Activated T-cell treated with anti-CD3 and anti-CD28 coated beads, Interleukin-2, amount 50 U/mL, for 24 hours (primary cell): ENCODE measurements around the gene ZNF436.

Experiments used
- DNase-seq: peaks from one replicate; pipeline ENCODE4 v3.0.0-alpha.2; 2020
- H3K27ac Mint-ChIP-seq: 2 replicates; pipeline ENCODE4 v1.8.0; 2020; ENCODE audit warnings: mild to moderate bottlenecking, mixed read lengths
- H3K27me3 Mint-ChIP-seq: 2 replicates; pipeline ENCODE4 v1.8.0; 2020; ENCODE audit warnings: mixed read lengths
- H3K36me3 Mint-ChIP-seq: 2 replicates; pipeline ENCODE4 v1.8.0; 2020; ENCODE audit warnings: low read depth, mixed read lengths
- H3K4me1 Mint-ChIP-seq: 2 replicates; pipeline ENCODE4 v1.8.0; 2020; ENCODE audit warnings: low read depth, mixed read lengths
- H3K4me3 Mint-ChIP-seq: 2 replicates; pipeline ENCODE4 v1.8.0; 2020; ENCODE audit warnings: mild to moderate bottlenecking, moderate library complexity, mixed read lengths
- H3K9me3 Mint-ChIP-seq: 2 replicates; pipeline ENCODE4 v1.8.0; 2020; ENCODE audit warnings: mixed read lengths

ZNF436 gene

GRCh38 chr1:23397908-23398307, 28.3 kb upstream of the ZNF436 start:
- Mint-ChIP-seq H3K36me3 (peaks cover 7% of the 10 kb centered on the region), H3K9me3 (no peaks in the 10 kb centered on the region), H3K4me3 (no peak overlapping the region), H3K4me1 (peaks cover 5% of the 10 kb centered on the region), H3K27me3 (no peaks in the 10 kb centered on the region), H3K27ac (no peak overlapping the region)
- no peak for DNase-seq

GRCh38 chr1:23396380-23396779, 26.7 kb upstream of the ZNF436 start:
- no peak overlapping the region for H3K4me3 Mint-ChIP-seq

GRCh38 chr1:23395849-23396248, 26.2 kb upstream of the ZNF436 start:
- H3K4me1 Mint-ChIP-seq, result peaks cover 5% of the 10 kb centered on the region
- DNase-seq, result no peak
- H3K27ac Mint-ChIP-seq, result peak overlapping the region; percentile 17
- no peaks in the 10 kb centered on the region for H3K9me3 Mint-ChIP-seq
- H3K4me3 Mint-ChIP-seq, result no peak overlapping the region
- H3K36me3 Mint-ChIP-seq, result peaks cover 7% of the 10 kb centered on the region
- H3K27me3 Mint-ChIP-seq, result no peaks in the 10 kb centered on the region

More at GRCh38 chr1:23396380-23396779, 26.7 kb upstream of the ZNF436 start:
- H3K27me3 Mint-ChIP-seq, result no peaks in the 10 kb centered on the region
- H3K9me3 Mint-ChIP-seq, result no peaks in the 10 kb centered on the region
- peaks cover 5% of the 10 kb centered on the region for H3K4me1 Mint-ChIP-seq
- no peak overlapping the region for H3K27ac Mint-ChIP-seq
- no peak for DNase-seq
- H3K36me3 Mint-ChIP-seq, result peaks cover 7% of the 10 kb centered on the region

- H3K9me3 Mint-ChIP-seq, result no peaks in the 10 kb centered on the region
- H3K27ac Mint-ChIP-seq, result no peak overlapping the region
- no peaks in the 10 kb centered on the region for H3K27me3 Mint-ChIP-seq
- no peak for DNase-seq
- H3K4me3 Mint-ChIP-seq, result no peak overlapping the region
- peaks cover 7% of the 10 kb centered on the region for H3K36me3 Mint-ChIP-seq
- H3K4me1 Mint-ChIP-seq, result peaks cover 5% of the 10 kb centered on the region
These were observed 25.6 kb upstream of the ZNF436 start for GRCh38 chr1:23395154-23395724.

GRCh38 chr1:23394684-23395083, 25.0 kb upstream of the ZNF436 start:
- peaks cover 7% of the 10 kb centered on the region for H3K36me3 Mint-ChIP-seq
- H3K27ac Mint-ChIP-seq, result no peak overlapping the region
- no peaks in the 10 kb centered on the region for H3K27me3 Mint-ChIP-seq
- no peak overlapping the region for H3K4me3 Mint-ChIP-seq
- no peak for DNase-seq
- H3K9me3 Mint-ChIP-seq, result no peaks in the 10 kb centered on the region
- peaks cover 5% of the 10 kb centered on the region for H3K4me1 Mint-ChIP-seq

- Mint-ChIP-seq H3K27ac (no peak overlapping the region), H3K27me3 (no peaks in the 10 kb centered on the region), H3K36me3 (peaks cover 7% of the 10 kb centered on the region), H3K4me3 (no peak overlapping the region), H3K4me1 (peaks cover 5% of the 10 kb centered on the region), H3K9me3 (no peaks in the 10 kb centered on the region)
- no peak for DNase-seq
These were observed 24.5 kb upstream of the ZNF436 start for GRCh38 chr1:23394181-23394580.

GRCh38 chr1:23393706-23394105, 24.1 kb upstream of the ZNF436 start:
- no peaks in the 10 kb centered on the region for H3K27me3 Mint-ChIP-seq
- H3K4me1 Mint-ChIP-seq, result peaks cover 5% of the 10 kb centered on the region
- DNase-seq, result no peak
- H3K27ac Mint-ChIP-seq, result no peak overlapping the region
- H3K4me3 Mint-ChIP-seq, result no peak overlapping the region
- H3K9me3 Mint-ChIP-seq, result no peaks in the 10 kb centered on the region
- peaks cover 7% of the 10 kb centered on the region for H3K36me3 Mint-ChIP-seq

GRCh38 chr1:23392125-23392855, 22.7 kb upstream of the ZNF436 start:
- peaks cover 6% of the 10 kb centered on the region for H3K36me3 Mint-ChIP-seq
- H3K4me1 Mint-ChIP-seq, result peaks cover 5% of the 10 kb centered on the region
- no peak overlapping the region for H3K4me3 Mint-ChIP-seq
- no peaks in the 10 kb centered on the region for H3K27me3 Mint-ChIP-seq
- H3K9me3 Mint-ChIP-seq, result no peaks in the 10 kb centered on the region
- no peak for DNase-seq
- H3K27ac Mint-ChIP-seq, result no peak overlapping the region

- H3K9me3 Mint-ChIP-seq, result no peaks in the 10 kb centered on the region
- H3K4me1 Mint-ChIP-seq, result no peaks in the 10 kb centered on the region
- H3K36me3 Mint-ChIP-seq, result no peaks in the 10 kb centered on the region
- DNase-seq, result no peak
- H3K27ac Mint-ChIP-seq, result no peak overlapping the region
- H3K4me3 Mint-ChIP-seq, result no peak overlapping the region
- no peaks in the 10 kb centered on the region for H3K27me3 Mint-ChIP-seq
These were observed 20.2 kb upstream of the ZNF436 start for GRCh38 chr1:23389837-23390321.

GRCh38 chr1:23387494-23387893, 17.9 kb upstream of the ZNF436 start:
- H3K4me3 Mint-ChIP-seq, result no peak overlapping the region
- no peak for DNase-seq
- no peak overlapping the region for H3K27ac Mint-ChIP-seq
- H3K27me3 Mint-ChIP-seq, result no peaks in the 10 kb centered on the region
- H3K36me3 Mint-ChIP-seq, result peaks cover 4% of the 10 kb centered on the region
- H3K4me1 Mint-ChIP-seq, result no peaks in the 10 kb centered on the region
- H3K9me3 Mint-ChIP-seq, result no peaks in the 10 kb centered on the region

- H3K36me3 Mint-ChIP-seq, result peaks cover 6% of the 10 kb centered on the region
- H3K4me1 Mint-ChIP-seq, result no peaks in the 10 kb centered on the region
- H3K27ac Mint-ChIP-seq, result no peak overlapping the region
- no peaks in the 10 kb centered on the region for H3K27me3 Mint-ChIP-seq
- no peak overlapping the region for H3K4me3 Mint-ChIP-seq
- no peaks in the 10 kb centered on the region for H3K9me3 Mint-ChIP-seq
- DNase-seq, result no peak
These were observed 15.5 kb upstream of the ZNF436 start for GRCh38 chr1:23385119-23385621.

GRCh38 chr1:23384312-23385058, 14.8 kb upstream of the ZNF436 start:
- no peak overlapping the region for H3K4me3 Mint-ChIP-seq
- H3K27ac Mint-ChIP-seq, result no peak overlapping the region
- H3K36me3 Mint-ChIP-seq, result peaks cover 6% of the 10 kb centered on the region
- no peak for DNase-seq
- no peaks in the 10 kb centered on the region for H3K27me3 Mint-ChIP-seq
- H3K9me3 Mint-ChIP-seq, result no peaks in the 10 kb centered on the region
- no peaks in the 10 kb centered on the region for H3K4me1 Mint-ChIP-seq

GRCh38 chr1:23383577-23384311, 14.1 kb upstream of the ZNF436 start:
- no peak for DNase-seq
- no peaks in the 10 kb centered on the region for H3K27me3 Mint-ChIP-seq
- no peak overlapping the region for H3K4me3 Mint-ChIP-seq
- H3K9me3 Mint-ChIP-seq, result no peaks in the 10 kb centered on the region
- peaks cover 6% of the 10 kb centered on the region for H3K36me3 Mint-ChIP-seq
- peak overlapping the region; percentile 47 for H3K27ac Mint-ChIP-seq
- H3K4me1 Mint-ChIP-seq, result no peaks in the 10 kb centered on the region

- H3K27ac Mint-ChIP-seq, result peak overlapping the region; percentile 27
These were observed 11.7 kb upstream of the ZNF436 start for GRCh38 chr1:23381233-23381885.

More at GRCh38 chr1:23381233-23381885, 11.7 kb upstream of the ZNF436 start:
- peaks cover 6% of the 10 kb centered on the region for H3K36me3 Mint-ChIP-seq
- H3K4me3 Mint-ChIP-seq, result no peak overlapping the region
- DNase-seq, result no peak
- no peaks in the 10 kb centered on the region for H3K4me1 Mint-ChIP-seq
- H3K27me3 Mint-ChIP-seq, result no peaks in the 10 kb centered on the region
- no peaks in the 10 kb centered on the region for H3K9me3 Mint-ChIP-seq
